ENCODE measurements around the gene SPATA17.

Gene SPATA17

DNA sequence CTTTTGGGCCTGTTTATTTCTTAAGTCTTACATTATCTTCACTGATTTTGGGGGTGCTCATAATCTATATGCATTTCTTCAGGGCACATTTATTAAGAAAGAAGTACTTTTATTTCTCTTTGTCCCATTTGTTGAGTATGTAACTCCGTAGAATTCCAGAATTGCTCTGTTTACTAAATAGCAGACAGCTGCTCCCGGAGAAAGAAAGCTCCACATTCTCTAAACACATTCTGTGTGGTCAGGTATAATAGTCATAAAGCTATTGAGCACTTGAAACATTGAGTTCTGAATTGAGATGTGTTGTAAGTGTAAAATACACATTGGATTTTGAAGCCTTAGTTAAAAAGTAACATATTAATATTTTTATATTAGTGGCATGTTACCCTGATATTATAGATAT is 206.5 kb downstream of the SPATA17 start:
- Histone ChIP-seq H2AFZ (ENCODE audit: low read depth, low read length, severe bottlenecking) (no peak overlapping the region), H4K20me1 (ENCODE audit: low read depth, low read length) (no peaks in the 10 kb centered on the region), H3K36me3 (ENCODE audit: low read length) (no peaks in the 10 kb centered on the region), H3K79me2 (ENCODE audit: insufficient read depth, low read length) (no peaks in the 10 kb centered on the region), H3K27ac (ENCODE audit: low read depth, low read length) (no peak overlapping the region), H3K4me3 (ENCODE audit: insufficient read depth, low read length, poor library complexity, severe bottlenecking) (no peak overlapping the region), H3F3A (ENCODE audit: insufficient read depth) (no peaks in the 10 kb centered on the region), H3K27me3 (ENCODE audit: low read length) (no peaks in the 10 kb centered on the region), H3K9me3 (ENCODE audit: insufficient read depth, low read length) (no peaks in the 10 kb centered on the region), H3K4me2 (ENCODE audit: low read depth, low read length, poor library complexity, severe bottlenecking) (no peak overlapping the region), H3K9me2 (replicated peaks; ENCODE audit: insufficient read depth, low read length) (no peaks in the 10 kb centered on the region), H3K9ac (ENCODE audit: low read length) (no peak overlapping the region)
- no peak for TF ChIP-seq EZH2phosphoT487 (conservative IDR thresholded peaks at IDR 0.05; ENCODE audit: low read length)
- TF ChIP-seq, protein P1, sequence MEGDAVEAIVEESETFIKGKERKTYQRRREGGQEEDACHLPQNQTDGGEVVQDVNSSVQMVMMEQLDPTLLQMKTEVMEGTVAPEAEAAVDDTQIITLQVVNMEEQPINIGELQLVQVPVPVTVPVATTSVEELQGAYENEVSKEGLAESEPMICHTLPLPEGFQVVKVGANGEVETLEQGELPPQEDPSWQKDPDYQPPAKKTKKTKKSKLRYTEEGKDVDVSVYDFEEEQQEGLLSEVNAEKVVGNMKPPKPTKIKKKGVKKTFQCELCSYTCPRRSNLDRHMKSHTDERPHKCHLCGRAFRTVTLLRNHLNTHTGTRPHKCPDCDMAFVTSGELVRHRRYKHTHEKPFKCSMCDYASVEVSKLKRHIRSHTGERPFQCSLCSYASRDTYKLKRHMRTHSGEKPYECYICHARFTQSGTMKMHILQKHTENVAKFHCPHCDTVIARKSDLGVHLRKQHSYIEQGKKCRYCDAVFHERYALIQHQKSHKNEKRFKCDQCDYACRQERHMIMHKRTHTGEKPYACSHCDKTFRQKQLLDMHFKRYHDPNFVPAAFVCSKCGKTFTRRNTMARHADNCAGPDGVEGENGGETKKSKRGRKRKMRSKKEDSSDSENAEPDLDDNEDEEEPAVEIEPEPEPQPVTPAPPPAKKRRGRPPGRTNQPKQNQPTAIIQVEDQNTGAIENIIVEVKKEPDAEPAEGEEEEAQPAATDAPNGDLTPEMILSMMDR (IDR thresholded peaks at IDR 0.05; ENCODE audit: insufficient read depth, low read length, poor library complexity, severe bottlenecking) = no peak

DNA sequence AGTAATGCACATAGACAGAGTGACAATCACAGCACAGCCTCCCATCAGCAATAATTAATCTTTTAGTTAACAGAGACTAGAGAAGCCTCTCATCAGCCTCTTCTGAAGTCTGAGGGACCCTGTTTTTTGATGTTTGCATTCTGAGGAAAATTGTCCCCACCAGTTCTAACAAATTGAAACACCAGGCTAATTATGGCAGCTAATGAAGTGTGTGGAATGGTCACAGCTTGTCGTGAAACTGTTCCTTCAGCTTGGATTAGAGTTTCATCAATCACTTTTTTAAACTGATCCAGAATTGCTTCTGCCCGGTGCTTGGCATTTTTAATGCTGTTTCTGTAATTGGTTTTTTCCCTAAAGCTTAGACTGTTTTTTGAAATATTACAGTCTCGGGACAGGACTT is 208.0 kb downstream of the SPATA17 start:
- Histone ChIP-seq H3K36me3 (ENCODE audit: low read length) (no peaks in the 10 kb centered on the region), H3F3A (ENCODE audit: insufficient read depth) (no peaks in the 10 kb centered on the region), H3K4me3 (ENCODE audit: insufficient read depth, low read length, poor library complexity, severe bottlenecking) (no peak overlapping the region), H3K9me2 (replicated peaks; ENCODE audit: insufficient read depth, low read length) (no peaks in the 10 kb centered on the region), H3K27me3 (ENCODE audit: low read length) (no peaks in the 10 kb centered on the region), H3K9me3 (ENCODE audit: insufficient read depth, low read length) (no peaks in the 10 kb centered on the region), H4K20me1 (ENCODE audit: low read depth, low read length) (no peaks in the 10 kb centered on the region), H3K79me2 (ENCODE audit: insufficient read depth, low read length) (no peaks in the 10 kb centered on the region), H3K27ac (ENCODE audit: low read depth, low read length) (no peak overlapping the region), H3K9ac (ENCODE audit: low read length) (no peak overlapping the region), H3K4me2 (ENCODE audit: low read depth, low read length, poor library complexity, severe bottlenecking) (no peak overlapping the region), H2AFZ (ENCODE audit: low read depth, low read length, severe bottlenecking) (no peak overlapping the region)
- TF ChIP-seq, protein P1 (IDR thresholded peaks at IDR 0.05; ENCODE audit: insufficient read depth, low read length, poor library complexity, severe bottlenecking) = no peak
- TF ChIP-seq EZH2phosphoT487 (conservative IDR thresholded peaks at IDR 0.05; ENCODE audit: low read length) = no peak

DNA sequence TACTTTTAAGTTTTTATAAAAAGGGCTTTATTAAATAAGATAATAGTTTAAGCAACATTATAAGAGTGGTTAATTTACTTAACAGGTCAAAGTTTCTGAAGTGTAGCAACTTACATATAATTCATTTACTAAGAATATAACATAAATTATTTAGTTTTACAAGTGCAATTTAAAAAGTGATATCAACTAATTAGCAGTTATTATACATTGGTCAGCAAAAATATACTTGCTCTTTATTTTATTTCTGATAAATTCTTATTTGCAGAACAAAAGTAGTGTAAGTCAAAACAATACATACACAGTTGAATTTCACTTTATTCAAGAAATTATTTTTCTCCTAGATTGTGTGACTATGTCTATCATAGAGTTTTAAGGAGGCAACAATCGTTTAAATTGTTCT is 215.6 kb downstream of the SPATA17 start:
- H3K9me3 ChIP-seq (ENCODE audit: insufficient read depth, low read length) = no peaks in the 10 kb centered on the region
- no peak overlapping the region for H3K27ac ChIP-seq (ENCODE audit: low read depth, low read length)
- H3F3A ChIP-seq (ENCODE audit: insufficient read depth) = no peaks in the 10 kb centered on the region
- H3K79me2 ChIP-seq (ENCODE audit: insufficient read depth, low read length) = no peaks in the 10 kb centered on the region
- H3K9ac ChIP-seq (ENCODE audit: low read length) = no peak overlapping the region
- H4K20me1 ChIP-seq (ENCODE audit: low read depth, low read length) = no peaks in the 10 kb centered on the region
- no peak overlapping the region for H3K4me2 ChIP-seq (ENCODE audit: low read depth, low read length, poor library complexity, severe bottlenecking)
- H3K9me2 ChIP-seq (replicated peaks; ENCODE audit: insufficient read depth, low read length) = no peaks in the 10 kb centered on the region
- H2AFZ ChIP-seq (ENCODE audit: low read depth, low read length, severe bottlenecking) = no peak overlapping the region
- no peaks in the 10 kb centered on the region for H3K27me3 ChIP-seq (ENCODE audit: low read length)
- no peaks in the 10 kb centered on the region for H3K36me3 ChIP-seq (ENCODE audit: low read length)
- no peak overlapping the region for H3K4me3 ChIP-seq (ENCODE audit: insufficient read depth, low read length, poor library complexity, severe bottlenecking)
- TF ChIP-seq EZH2phosphoT487 (conservative IDR thresholded peaks at IDR 0.05; ENCODE audit: low read length) = no peak
- TF ChIP-seq, protein P1 (IDR thresholded peaks at IDR 0.05; ENCODE audit: insufficient read depth, low read length, poor library complexity, severe bottlenecking) = no peak
